GM21367 (cell line): ENCODE results near the gene GABRB1.
"Not testable (repeated sequence)": the region's sequence is repeated elsewhere in the genome, so short reads cannot be mapped to it uniquely, and the experiment has no call there.

ENCODE experiments used
- ATAC-seq: cut with Tn5 transposase; IDR thresholded peaks from one replicate; pipeline ENCODE4 v1.9.1; 2021; ENCODE audit not compliant: unreplicated experiment

GABRB1 gene

DNA sequence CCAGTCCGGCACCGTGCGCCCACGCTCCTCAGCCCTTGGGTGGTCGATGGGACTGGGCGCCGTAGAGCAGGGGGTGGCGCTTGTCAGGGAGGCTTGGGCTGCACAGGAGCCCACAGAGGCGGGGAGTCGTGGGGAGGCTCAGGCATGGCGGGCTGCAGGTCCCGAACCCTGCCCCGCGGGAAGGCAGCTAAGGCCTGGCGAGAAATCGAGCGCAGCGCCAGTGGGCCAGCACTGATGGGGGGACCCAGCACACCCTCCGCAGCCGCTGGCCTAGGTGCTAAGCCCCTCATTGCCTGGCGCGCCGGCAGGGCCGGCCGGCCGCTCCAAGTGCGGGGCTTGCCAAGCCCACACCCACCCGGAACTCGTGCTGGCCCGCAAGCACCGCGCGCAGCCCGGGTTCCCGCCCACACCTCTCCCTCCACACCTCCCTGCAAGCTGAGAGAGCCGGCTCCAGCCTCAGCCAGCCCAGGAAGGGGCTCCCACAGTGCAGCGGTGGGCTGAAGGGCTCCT, 346.7 kb downstream of the GABRB1 start:
- not testable (repeated sequence) for ATAC-seq

- ATAC-seq: no peak
Measured at GRCh38 chr4:47381172-47381571, 349.8 kb downstream of the GABRB1 start.

DNA sequence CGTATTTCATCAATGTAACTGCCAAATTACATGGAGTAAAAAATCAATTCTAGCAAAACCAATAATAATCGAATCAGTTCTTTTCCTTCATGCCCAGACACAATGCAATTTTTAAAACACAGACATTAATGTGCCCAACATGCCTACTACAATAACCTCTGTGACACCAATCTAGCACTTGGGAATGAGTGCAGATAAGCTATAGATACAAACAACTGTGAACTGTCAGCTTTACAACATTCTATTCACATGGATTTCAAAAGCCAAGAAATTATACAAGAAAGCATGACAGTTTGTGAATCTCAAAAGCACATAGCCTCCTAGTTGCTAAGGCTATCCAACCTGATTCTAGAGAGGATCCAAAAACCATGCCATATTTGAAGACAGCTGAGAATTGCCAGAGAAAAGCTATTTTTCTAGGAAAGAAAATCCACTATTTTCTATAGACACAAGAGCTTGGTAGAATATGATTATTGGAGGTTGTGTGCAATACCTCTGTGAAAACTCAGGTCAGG, 351.5 kb downstream of the GABRB1 start:
- ATAC-seq: no peak

GRCh38 chr4:47383829-47384427, 352.6 kb downstream of the GABRB1 start:
- no peak for ATAC-seq

DNA sequence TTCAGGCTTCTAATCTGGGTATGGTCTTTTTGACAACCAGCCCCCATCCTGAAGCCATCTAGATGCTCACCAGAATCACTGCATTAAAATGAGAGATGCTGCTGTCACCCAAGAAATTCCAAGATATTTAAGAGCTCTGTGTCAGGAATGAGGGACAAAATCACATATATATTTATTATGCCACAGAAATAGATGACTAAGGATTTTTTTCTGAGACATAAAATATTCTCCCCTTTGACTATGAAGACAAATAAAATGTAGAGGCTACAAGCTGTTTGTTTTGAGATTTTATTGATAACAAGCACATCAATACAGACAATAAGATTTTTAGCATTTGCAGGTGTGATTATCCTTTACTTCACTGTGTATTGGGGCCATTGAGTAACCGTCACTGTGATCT, 354.8 kb downstream of the GABRB1 start:
- no peak for ATAC-seq

GRCh38 chr4:47386561-47387235, 355.3 kb downstream of the GABRB1 start:
- ATAC-seq: no peak

DNA sequence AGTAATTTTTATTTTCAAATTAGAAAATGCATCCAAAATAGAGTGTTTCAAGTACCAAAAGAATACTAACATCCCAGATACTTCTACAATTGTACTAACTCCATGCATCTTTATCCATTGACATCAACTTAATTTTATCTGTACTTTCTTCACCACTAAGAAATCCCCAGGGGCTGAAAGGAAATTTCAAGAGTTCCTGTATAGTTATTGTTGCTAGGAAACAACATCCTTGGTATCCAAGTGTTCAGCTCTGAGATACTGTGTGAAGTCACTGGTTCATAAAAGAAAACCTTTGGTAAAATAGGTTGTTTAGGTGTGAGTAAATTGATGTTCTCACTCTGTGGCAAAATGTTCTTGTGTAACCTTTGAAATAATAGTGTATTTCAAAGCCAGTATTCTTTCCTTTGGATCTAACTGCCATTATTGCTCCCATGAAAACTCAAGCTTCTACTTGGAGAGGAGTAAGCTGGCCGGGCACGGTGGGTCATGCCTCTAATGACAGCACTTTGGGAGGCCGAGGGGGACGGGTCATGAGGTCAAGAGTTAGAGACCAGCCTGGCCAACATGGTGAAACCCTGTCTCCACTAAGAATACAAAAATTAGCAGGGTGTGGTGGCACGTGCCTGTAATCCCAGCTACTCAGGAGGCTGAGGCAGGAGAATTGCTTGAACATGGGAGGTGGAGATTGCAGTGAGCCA, 359.2 kb downstream of the GABRB1 start:
- ATAC-seq: no peak

GRCh38 chr4:47391256-47391655, 359.9 kb downstream of the GABRB1 start:
- no peak for ATAC-seq

GRCh38 chr4:47406408-47406807, 375.0 kb downstream of the GABRB1 start:
- ATAC-seq: no peak

DNA sequence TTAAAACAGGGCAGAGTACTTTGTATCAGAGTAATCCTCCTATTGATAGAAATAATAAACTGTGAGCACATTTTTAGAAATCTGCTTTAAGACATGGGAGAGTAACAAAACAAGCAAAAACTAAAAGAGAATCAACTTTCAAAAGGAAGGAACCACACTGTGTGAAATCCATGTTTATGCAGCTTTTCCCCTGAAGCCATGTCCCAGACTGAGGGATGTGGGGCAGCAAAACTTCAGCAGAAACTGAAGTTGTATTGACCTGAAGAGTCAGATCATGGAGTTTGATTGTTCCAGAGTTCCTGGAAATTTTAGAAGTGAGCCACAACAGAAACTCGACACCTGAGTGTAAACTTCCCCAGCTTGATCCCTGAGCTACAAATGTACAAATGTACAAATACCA, 378.9 kb downstream of the GABRB1 start:
- ATAC-seq: no peak

DNA sequence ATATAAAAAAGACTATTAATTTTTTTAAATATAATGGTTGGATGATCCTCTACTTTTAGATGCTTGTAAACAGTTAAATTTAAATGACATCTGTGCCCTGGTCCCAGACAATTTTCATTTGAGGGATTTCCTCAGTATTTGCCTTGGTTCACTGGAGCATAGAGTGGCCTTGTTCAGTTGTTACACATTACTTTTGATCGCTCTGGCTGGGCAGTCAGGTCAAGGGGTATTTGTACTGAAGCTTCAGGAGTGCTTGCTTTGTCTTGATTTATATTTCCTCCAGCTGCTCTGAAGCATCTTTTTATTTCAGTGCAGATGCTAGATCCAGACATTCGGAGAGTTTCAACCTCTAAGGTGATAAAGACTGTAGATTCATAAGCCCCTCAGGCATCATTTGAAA, 382.2 kb downstream of the GABRB1 start:
- no peak for ATAC-seq

GRCh38 chr4:47415719-47416118, 384.4 kb downstream of the GABRB1 start:
- ATAC-seq: no peak

- ATAC-seq: no peak
Measured at GRCh38 chr4:47418147-47418546, 386.8 kb downstream of the GABRB1 start.

DNA sequence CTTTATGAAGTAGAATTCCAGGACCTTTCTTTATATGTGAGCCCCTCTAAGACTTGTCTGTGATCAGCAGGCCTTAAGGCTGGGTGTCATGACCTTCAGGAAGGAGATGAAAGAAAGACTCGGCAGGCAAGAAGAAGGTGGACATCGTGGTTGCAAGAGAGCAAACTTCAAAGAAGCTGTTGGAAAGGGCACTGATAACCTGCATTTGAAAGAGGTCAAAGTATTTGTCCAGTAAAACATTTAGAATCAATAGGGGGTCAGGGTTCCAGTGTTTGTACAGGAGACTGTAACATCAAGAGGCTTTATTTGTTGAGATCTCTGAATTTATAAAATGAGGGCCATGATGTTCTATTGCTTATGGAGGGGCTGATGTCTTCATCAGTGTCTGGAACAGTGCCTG, 387.9 kb downstream of the GABRB1 start:
- ATAC-seq: no peak

DNA sequence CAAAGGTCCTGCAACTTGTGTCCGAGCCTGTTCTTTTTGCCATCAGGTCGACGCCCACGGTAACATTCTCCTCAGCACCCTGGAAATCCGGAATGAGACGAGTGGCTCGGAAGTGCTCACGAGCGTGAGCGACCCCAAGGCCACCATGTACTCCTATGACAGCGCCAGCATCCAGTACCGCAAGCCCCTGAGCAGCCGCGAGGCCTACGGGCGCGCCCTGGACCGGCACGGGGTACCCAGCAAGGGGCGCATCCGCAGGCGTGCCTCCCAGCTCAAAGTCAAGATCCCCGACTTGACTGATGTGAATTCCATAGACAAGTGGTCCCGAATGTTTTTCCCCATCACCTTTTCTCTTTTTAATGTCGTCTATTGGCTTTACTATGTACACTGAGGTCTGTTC, 394.3 kb downstream of the GABRB1 start:
- no peak for ATAC-seq

GRCh38 chr4:47427935-47428334, 396.6 kb downstream of the GABRB1 start:
- no peak for ATAC-seq

DNA sequence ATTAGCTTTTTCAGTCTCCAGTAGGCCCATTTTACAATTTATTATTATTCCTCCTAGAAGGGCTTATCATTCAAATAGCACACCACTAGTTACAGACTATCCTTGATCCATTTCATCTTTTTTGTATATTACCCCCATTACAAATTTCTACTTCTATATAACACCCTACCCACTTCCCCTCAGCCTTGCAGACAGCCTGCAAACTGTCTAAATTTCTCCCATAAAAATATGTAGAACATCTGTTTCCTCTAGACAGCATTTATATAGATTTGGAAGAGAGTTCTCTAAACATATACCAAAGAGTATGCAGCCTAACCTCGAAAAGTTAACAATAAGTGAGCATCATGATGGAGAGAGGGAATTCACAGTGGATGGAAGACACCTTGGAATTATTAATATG, 401.4 kb downstream of the GABRB1 start:
- no peak for ATAC-seq

DNA sequence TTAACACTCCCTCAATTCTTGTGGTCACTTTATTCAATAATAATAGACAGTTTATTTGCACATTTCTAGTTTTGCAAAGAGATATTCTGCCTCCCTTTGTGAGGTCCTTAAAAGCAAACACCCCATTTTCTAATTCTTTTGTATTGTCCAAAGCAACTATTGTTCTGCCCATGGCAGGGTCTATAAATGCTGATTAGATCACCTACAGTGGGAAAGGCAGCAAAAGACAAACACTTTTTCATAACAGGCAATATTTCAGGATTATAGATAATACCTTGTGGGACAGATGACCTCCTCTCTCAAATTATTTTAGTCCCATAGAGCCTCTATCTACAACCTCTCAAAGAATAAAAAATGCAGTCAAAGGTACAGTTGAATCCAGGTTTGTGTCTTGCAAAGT, 403.6 kb downstream of the GABRB1 start:
- ATAC-seq: no peak

- ATAC-seq: peak; percentile 90
Measured at GRCh38 chr4:47442980-47443379, 411.6 kb downstream of the GABRB1 start.

GRCh38 chr4:47444031-47444430, 412.7 kb downstream of the GABRB1 start:
- ATAC-seq: no peak

DNA sequence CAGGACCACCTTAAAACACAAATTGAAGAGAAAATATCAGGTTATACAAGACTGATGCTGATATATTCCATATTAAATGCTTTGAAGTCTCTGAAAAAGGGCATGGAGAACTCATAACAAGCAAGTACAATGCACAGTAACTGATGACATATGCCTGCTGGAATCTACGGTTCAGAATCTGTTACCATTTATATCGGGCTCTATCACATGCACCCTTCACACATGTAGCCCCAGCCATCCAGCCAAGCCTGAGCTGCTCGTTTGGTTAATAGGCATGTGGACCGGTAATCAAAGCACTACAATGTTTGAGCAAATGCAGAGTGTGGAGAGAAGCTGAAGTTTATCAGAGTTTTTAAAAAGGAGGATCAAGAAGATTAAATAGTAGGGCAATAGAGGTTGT, 420.3 kb downstream of the GABRB1 start:
- no peak for ATAC-seq

- ATAC-seq: peak; percentile 22
Measured at GRCh38 chr4:47462799-47463234, 431.4 kb downstream of the GABRB1 start.
